CD8-positive, alpha-beta memory T cell (primary cell): ENCODE results near the gene DNAH5. TPM values are rescaled to one million over a fixed set of nuclear protein-coding genes. Genes with fewer than 3 reads are reported as not detected.

Source experiments
- CTCF ChIA-PET: fragments of 350-600 bp; sonication (Branson Sonifier 250); formaldehyde crosslinking; loops from one replicate; lab custom pipeline; 2021; ENCODE audit warnings: antibody characterized with exemption; lab: Charles Lee
- POLR2A ChIA-PET: fragments of 350-600 bp; sonication (Branson Sonifier 250); formaldehyde crosslinking; loops from one replicate; lab custom pipeline; 2021; ENCODE audit warnings: antibody characterized with exemption; lab: Charles Lee
- DNase-seq, 5 donors: peaks; one replicate each; pipeline versions ENCODE4 v3.0.0 to v3.0.0-alpha.2; 2020 to 2022; ENCODE audit warnings: mixed read lengths in 1 of 5
- H3K27ac ChIP-seq: one replicate; pipeline ENCODE4 v1.7.0; 2013; ENCODE audit warnings: low read depth, mild to moderate bottlenecking, low read length, moderate library complexity
- H3K27me3 ChIP-seq: 2 replicates; pipeline ENCODE4 v1.7.0; 2013; ENCODE audit warnings: low read length, mild to moderate bottlenecking; ENCODE audit not compliant: insufficient read depth, poor library complexity, severe bottlenecking
- H3K36me3 ChIP-seq: 2 replicates; pipeline ENCODE4 v1.7.0; 2013; ENCODE audit warnings: mild to moderate bottlenecking, low read length, moderate library complexity; ENCODE audit not compliant: insufficient read depth
- H3K4me1 ChIP-seq: 2 replicates; pipeline ENCODE4 v1.7.0; 2013; ENCODE audit warnings: mild to moderate bottlenecking, low read length, moderate library complexity; ENCODE audit not compliant: insufficient read depth
- H3K4me3 ChIP-seq: 2 replicates; pipeline ENCODE4 v1.7.0; 2013; ENCODE audit warnings: mild to moderate bottlenecking, low read length
- H3K9me3 ChIP-seq: 2 replicates; pipeline ENCODE4 v1.7.0; 2013; ENCODE audit warnings: mild to moderate bottlenecking, low read length
- H3K27ac Mint-ChIP-seq, 8 donors: one replicate each; pipeline ENCODE4 v1.8.0; 2020 to 2021; ENCODE audit warnings: mixed read lengths in 8 of 8, mild to moderate bottlenecking in 6 of 8, inconsistent platforms in 3 of 8, moderate library complexity in 3 of 8
- H3K27me3 Mint-ChIP-seq, 2 donors: one replicate each; pipeline ENCODE4 v1.8.0; 2020 to 2021; ENCODE audit warnings: mixed read lengths in 2 of 2, mild to moderate bottlenecking in 1 of 2, moderate library complexity in 1 of 2
- H3K36me3 Mint-ChIP-seq, 3 donors: one replicate each; pipeline ENCODE4 v1.8.0; 2020 to 2021; ENCODE audit warnings: mixed read lengths in 3 of 3, inconsistent platforms in 1 of 3, mild to moderate bottlenecking in 1 of 3
- H3K4me1 Mint-ChIP-seq, 3 donors: one replicate each; pipeline ENCODE4 v1.8.0; 2020 to 2021; ENCODE audit warnings: mixed read lengths in 3 of 3, inconsistent platforms in 1 of 3, mild to moderate bottlenecking in 1 of 3
- H3K4me3 Mint-ChIP-seq, 7 donors: one replicate each; pipeline ENCODE4 v1.8.0; 2020 to 2021; ENCODE audit warnings: mixed read lengths in 7 of 7, mild to moderate bottlenecking in 6 of 7, moderate library complexity in 4 of 7, inconsistent platforms in 2 of 7
- H3K9me3 Mint-ChIP-seq, 5 donors: one replicate each; pipeline ENCODE4 v1.8.0; 2020 to 2022; ENCODE audit warnings: mixed read lengths in 5 of 5, mild to moderate bottlenecking in 3 of 5, moderate library complexity in 2 of 5, inconsistent platforms in 1 of 5
- polyA plus RNA-seq: library from polyadenylated mRNA; unstranded; fragments of 300-500 nt; fragmentation: Illumina TruSeq; gene quantifications from one replicate; pipeline ENCODE4 v1.2.3, GENCODE V29; 2021
- total RNA-seq, 2 experiments: library from RNA; stranded (reverse); gene quantifications; one replicate each; pipeline ENCODE4 v1.2.3, GENCODE V29; 2021

DNAH5 gene
- total and polyA plus RNA-seq, 3 experiments from 2014 or later: not detected

DNA sequence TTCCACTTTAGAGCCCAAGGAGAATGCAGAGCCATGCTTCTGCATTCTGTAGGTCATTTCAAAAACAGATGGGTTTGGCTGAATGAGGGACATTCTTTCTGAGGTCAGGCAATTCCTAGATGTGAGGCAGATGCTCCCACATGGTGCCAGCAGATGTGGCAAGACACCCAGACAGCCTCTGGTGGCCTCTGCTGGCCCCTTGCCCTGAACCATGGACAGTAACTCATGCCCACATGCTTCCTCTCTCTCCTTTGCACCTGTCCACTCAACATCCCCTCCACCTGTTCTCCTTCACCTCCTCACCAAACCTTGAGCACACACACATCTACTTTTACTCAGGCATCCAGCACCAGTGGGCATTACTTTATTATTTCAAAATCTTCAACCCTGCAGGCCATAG, 252.3 kb downstream of the DNAH5 start:
- DNase-seq: no peak
- Mint-ChIP-seq H3K9me3 (peaks cover 2 to 18% (median 16%) of the 10 kb centered on the region in 5 donors), H3K36me3 (no peaks in the 10 kb centered on the region), H3K27ac (no peak overlapping the region), H3K27me3 (no peaks in the 10 kb centered on the region), H3K4me1 (no peaks in the 10 kb centered on the region), H3K4me3 (no peak overlapping the region)
- Histone ChIP-seq H3K36me3 (no peaks in the 10 kb centered on the region), H3K27ac (no peak overlapping the region), H3K4me1 (no peaks in the 10 kb centered on the region), H3K4me3 (no peak overlapping the region), H3K27me3 (no peaks in the 10 kb centered on the region), H3K9me3 (no peaks in the 10 kb centered on the region)
- ChIA-PET POLR2A (no interaction called here), CTCF (no interaction called here)

GRCh38 chr5:13676531-13676930, 268.0 kb downstream of the DNAH5 start:
- Histone ChIP-seq H3K27ac (no peak overlapping the region), H3K4me3 (no peak overlapping the region), H3K36me3 (no peaks in the 10 kb centered on the region), H3K27me3 (no peaks in the 10 kb centered on the region), H3K9me3 (no peaks in the 10 kb centered on the region), H3K4me1 (no peaks in the 10 kb centered on the region)
- no peak for DNase-seq
- no peak overlapping the region for H3K4me3 Mint-ChIP-seq
- POLR2A ChIA-PET: no interaction called here
- no peaks in the 10 kb centered on the region for H3K36me3 Mint-ChIP-seq
- CTCF ChIA-PET: no interaction called here
- peaks cover 0 to 11% (median 8%) of the 10 kb centered on the region in 5 donors for H3K9me3 Mint-ChIP-seq
- no peaks in the 10 kb centered on the region for H3K27me3 Mint-ChIP-seq
- no peak overlapping the region for H3K27ac Mint-ChIP-seq
- H3K4me1 Mint-ChIP-seq: no peaks in the 10 kb centered on the region

DNA sequence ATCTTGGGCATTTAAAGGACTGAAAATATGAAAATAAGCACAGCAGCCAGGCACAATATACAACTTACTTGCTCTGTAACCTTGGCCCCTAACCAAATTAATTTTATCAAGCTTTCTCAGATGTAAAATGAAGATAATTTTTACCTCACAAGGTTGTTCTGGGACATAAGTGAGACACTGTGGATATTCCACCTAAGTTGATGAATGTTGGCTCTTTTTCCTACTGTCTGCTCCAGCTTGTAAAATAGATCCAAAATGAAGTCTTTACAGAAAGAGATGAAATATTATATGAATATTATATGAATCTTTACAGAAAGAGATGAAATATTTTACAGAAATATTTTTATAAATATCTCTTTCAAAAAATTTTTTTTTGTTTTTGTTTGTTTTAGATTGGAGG, 270.1 kb downstream of the DNAH5 start:
- ChIA-PET CTCF (no interaction called here), POLR2A (no interaction called here)
- H3K4me1 ChIP-seq: no peaks in the 10 kb centered on the region
- H3K9me3 ChIP-seq: no peaks in the 10 kb centered on the region
- no peaks in the 10 kb centered on the region for H3K27me3 ChIP-seq
- Mint-ChIP-seq H3K4me3 (no peak overlapping the region), H3K4me1 (no peaks in the 10 kb centered on the region), H3K27me3 (no peaks in the 10 kb centered on the region), H3K27ac (no peak overlapping the region), H3K36me3 (no peaks in the 10 kb centered on the region), H3K9me3 (peaks cover 0 to 15% (median 11%) of the 10 kb centered on the region in 5 donors)
- DNase-seq: no peak
- H3K27ac ChIP-seq: no peak overlapping the region
- H3K36me3 ChIP-seq: no peaks in the 10 kb centered on the region
- H3K4me3 ChIP-seq: no peak overlapping the region

- POLR2A ChIA-PET: no interaction called here
- Histone ChIP-seq H3K4me1 (no peaks in the 10 kb centered on the region), H3K27me3 (no peaks in the 10 kb centered on the region), H3K27ac (no peak overlapping the region), H3K9me3 (no peaks in the 10 kb centered on the region), H3K4me3 (no peak overlapping the region), H3K36me3 (no peaks in the 10 kb centered on the region)
- no peak for DNase-seq
- CTCF ChIA-PET: no interaction called here
- H3K27me3 Mint-ChIP-seq: no peaks in the 10 kb centered on the region
- no peaks in the 10 kb centered on the region for H3K36me3 Mint-ChIP-seq
- no peak overlapping the region for H3K27ac Mint-ChIP-seq
- H3K4me3 Mint-ChIP-seq: no peak overlapping the region
- H3K4me1 Mint-ChIP-seq: no peaks in the 10 kb centered on the region
- H3K9me3 Mint-ChIP-seq: peaks cover 0 to 17% (median 11%) of the 10 kb centered on the region in 5 donors
These were observed 271.0 kb downstream of the DNAH5 start for GRCh38 chr5:13673511-13673910.

DNA sequence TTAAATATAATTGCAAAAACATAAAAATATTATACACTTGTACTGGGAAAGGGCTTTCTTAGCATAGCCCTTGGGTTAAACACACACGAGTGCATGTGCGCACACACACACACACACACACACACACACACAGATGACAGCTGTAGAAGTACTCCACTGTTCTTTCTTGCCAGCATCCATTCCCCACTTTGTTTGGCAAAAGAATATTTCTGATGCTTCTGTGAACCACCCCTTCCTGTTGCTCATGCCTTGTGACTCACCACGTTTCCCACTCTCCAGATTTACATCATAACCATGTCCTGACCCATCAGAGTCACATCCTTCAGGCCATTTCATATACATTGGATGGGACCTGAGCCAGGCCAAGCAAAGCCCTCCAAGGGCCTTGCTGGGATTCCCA, 280.1 kb downstream of the DNAH5 start:
- no peak overlapping the region for H3K4me3 ChIP-seq
- Mint-ChIP-seq H3K27me3 (no peaks in the 10 kb centered on the region), H3K36me3 (no peaks in the 10 kb centered on the region), H3K4me1 (no peaks in the 10 kb centered on the region), H3K4me3 (no peak overlapping the region), H3K9me3 (peaks cover 0 to 7% (median 2%) of the 10 kb centered on the region in 5 donors), H3K27ac (no peak overlapping the region)
- H3K9me3 ChIP-seq: no peaks in the 10 kb centered on the region
- no peak overlapping the region for H3K27ac ChIP-seq
- POLR2A ChIA-PET: no interaction called here
- no peaks in the 10 kb centered on the region for H3K27me3 ChIP-seq
- DNase-seq: no peak
- CTCF ChIA-PET: no interaction called here
- no peaks in the 10 kb centered on the region for H3K4me1 ChIP-seq
- H3K36me3 ChIP-seq: no peaks in the 10 kb centered on the region

DNA sequence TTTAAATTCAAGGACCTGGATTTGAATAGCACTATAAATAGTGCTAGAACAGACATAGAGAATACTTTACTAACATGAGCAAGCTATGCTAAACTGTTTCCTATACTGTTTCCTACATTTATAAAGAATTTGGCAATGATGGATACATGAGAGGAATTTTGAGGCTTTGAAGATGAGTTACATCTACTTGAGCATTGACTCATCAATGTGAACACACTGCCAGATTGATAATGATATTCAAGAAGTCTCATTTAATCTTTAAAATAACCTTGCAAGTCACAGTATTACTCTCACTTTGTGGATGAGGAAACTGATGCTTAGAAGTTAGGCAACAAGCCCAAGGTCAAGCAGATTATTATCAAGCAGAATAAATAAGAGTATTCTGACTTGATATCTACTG, 281.9 kb downstream of the DNAH5 start:
- Histone ChIP-seq H3K4me1 (no peaks in the 10 kb centered on the region), H3K4me3 (no peak overlapping the region), H3K27me3 (no peaks in the 10 kb centered on the region), H3K9me3 (no peaks in the 10 kb centered on the region), H3K27ac (no peak overlapping the region), H3K36me3 (no peaks in the 10 kb centered on the region)
- peaks cover 0 to 5% (median 0%) of the 10 kb centered on the region in 5 donors for H3K9me3 Mint-ChIP-seq
- DNase-seq: no peak
- H3K4me1 Mint-ChIP-seq: no peaks in the 10 kb centered on the region
- no peaks in the 10 kb centered on the region for H3K36me3 Mint-ChIP-seq
- POLR2A ChIA-PET: no interaction called here
- CTCF ChIA-PET: no interaction called here
- H3K4me3 Mint-ChIP-seq: no peak overlapping the region
- H3K27me3 Mint-ChIP-seq: no peaks in the 10 kb centered on the region
- H3K27ac Mint-ChIP-seq: no peak overlapping the region

DNA sequence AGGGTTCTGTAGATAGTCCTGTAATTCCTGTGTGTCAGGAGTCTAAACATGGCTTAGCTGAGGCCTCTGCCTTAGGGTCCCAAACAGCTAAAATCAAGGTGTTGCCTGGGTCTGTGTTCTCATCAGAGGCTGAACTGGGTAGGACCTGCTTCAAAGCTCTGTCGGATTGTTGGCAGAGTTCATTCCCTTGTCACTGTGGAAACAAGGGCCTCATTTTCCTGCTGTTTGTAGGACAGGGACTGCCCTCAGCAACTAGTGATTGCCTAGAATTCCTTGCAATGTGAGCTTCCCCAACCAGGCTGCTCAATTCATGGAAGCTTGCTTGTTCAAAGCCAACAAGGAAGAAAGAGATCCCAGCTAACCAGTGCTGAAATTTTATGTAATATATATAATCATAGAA, 283.2 kb downstream of the DNAH5 start:
- Mint-ChIP-seq H3K36me3 (no peaks in the 10 kb centered on the region), H3K27ac (no peak overlapping the region), H3K4me3 (no peak overlapping the region), H3K4me1 (no peaks in the 10 kb centered on the region), H3K9me3 (peaks cover 0 to 3% (median 0%) of the 10 kb centered on the region in 5 donors), H3K27me3 (no peaks in the 10 kb centered on the region)
- no peak overlapping the region for H3K27ac ChIP-seq
- no peaks in the 10 kb centered on the region for H3K36me3 ChIP-seq
- no peaks in the 10 kb centered on the region for H3K4me1 ChIP-seq
- no peaks in the 10 kb centered on the region for H3K27me3 ChIP-seq
- ChIA-PET CTCF (no interaction called here), POLR2A (no interaction called here)
- no peak overlapping the region for H3K4me3 ChIP-seq
- DNase-seq: no peak
- H3K9me3 ChIP-seq: no peaks in the 10 kb centered on the region

- Histone ChIP-seq H3K36me3 (no peaks in the 10 kb centered on the region), H3K4me3 (no peak overlapping the region), H3K9me3 (no peaks in the 10 kb centered on the region), H3K4me1 (no peaks in the 10 kb centered on the region), H3K27me3 (no peaks in the 10 kb centered on the region), H3K27ac (no peak overlapping the region)
- no peaks in the 10 kb centered on the region for H3K4me1 Mint-ChIP-seq
- ChIA-PET CTCF (no interaction called here), POLR2A (no interaction called here)
- H3K27ac Mint-ChIP-seq: no peak overlapping the region
- peaks cover 0 to under 1% of the 10 kb centered on the region in 2 donors for H3K27me3 Mint-ChIP-seq
- no peak overlapping the region for H3K4me3 Mint-ChIP-seq
- no peaks in the 10 kb centered on the region for H3K36me3 Mint-ChIP-seq
- peaks cover 0 to 3% (median 0%) of the 10 kb centered on the region in 5 donors for H3K9me3 Mint-ChIP-seq
- DNase-seq: no peak
These were observed 284.4 kb downstream of the DNAH5 start for GRCh38 chr5:13660072-13660471.

GRCh38 chr5:13659391-13659790, 285.1 kb downstream of the DNAH5 start:
- no peaks in the 10 kb centered on the region for H3K27me3 ChIP-seq
- no peaks in the 10 kb centered on the region for H3K9me3 ChIP-seq
- H3K27ac ChIP-seq: no peak overlapping the region
- ChIA-PET CTCF (no interaction called here), POLR2A (no interaction called here)
- DNase-seq: no peak
- Mint-ChIP-seq H3K27me3 (peaks cover 0 to 2% of the 10 kb centered on the region in 2 donors), H3K4me3 (no peak overlapping the region), H3K4me1 (no peaks in the 10 kb centered on the region), H3K9me3 (peaks cover 0 to 8% (median 0%) of the 10 kb centered on the region in 5 donors), H3K27ac (no peak overlapping the region), H3K36me3 (no peaks in the 10 kb centered on the region)
- no peak overlapping the region for H3K4me3 ChIP-seq
- no peaks in the 10 kb centered on the region for H3K4me1 ChIP-seq
- no peaks in the 10 kb centered on the region for H3K36me3 ChIP-seq
